ENCODE measurements around the gene KCNA3.

DNA sequence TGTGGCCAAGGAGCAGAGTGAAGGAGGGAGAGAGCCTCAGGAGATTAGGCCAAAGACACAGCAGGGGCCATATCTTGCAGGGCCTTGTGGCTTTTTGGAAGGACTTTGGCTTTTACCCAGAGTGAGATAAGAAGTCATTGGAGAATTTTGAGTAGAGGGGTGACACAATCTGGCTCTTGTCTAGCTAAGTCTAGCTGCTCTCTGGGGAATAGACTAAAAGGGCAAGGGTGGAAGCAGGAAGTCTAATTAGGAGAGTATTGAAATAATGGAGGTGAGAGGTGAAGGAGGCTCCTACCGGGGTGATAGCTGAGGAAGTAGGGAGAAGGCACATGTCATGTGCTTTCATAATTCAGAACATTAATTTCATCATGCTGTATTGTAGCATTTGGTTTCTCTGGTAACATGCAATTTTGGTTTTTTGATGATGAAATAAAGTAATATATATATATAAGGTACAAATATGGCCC, 34.3 kb upstream of the KCNA3 start:
- TF ChIP-seq, protein P1, sequence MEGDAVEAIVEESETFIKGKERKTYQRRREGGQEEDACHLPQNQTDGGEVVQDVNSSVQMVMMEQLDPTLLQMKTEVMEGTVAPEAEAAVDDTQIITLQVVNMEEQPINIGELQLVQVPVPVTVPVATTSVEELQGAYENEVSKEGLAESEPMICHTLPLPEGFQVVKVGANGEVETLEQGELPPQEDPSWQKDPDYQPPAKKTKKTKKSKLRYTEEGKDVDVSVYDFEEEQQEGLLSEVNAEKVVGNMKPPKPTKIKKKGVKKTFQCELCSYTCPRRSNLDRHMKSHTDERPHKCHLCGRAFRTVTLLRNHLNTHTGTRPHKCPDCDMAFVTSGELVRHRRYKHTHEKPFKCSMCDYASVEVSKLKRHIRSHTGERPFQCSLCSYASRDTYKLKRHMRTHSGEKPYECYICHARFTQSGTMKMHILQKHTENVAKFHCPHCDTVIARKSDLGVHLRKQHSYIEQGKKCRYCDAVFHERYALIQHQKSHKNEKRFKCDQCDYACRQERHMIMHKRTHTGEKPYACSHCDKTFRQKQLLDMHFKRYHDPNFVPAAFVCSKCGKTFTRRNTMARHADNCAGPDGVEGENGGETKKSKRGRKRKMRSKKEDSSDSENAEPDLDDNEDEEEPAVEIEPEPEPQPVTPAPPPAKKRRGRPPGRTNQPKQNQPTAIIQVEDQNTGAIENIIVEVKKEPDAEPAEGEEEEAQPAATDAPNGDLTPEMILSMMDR (IDR thresholded peaks at IDR 0.05): no peak
- no peak for TF ChIP-seq POLR2A (IDR thresholded peaks at IDR 0.05)

Data from testis (tissue), 2 donors.